Esophagus muscularis mucosa (tissue), 4 donors: ENCODE results near the gene FAM199X. TPM values are rescaled to one million over a fixed set of nuclear protein-coding genes. Genes with fewer than 3 reads are reported as not detected.

Experiments used
- DNase-seq: peaks from one replicate; pipeline ENCODE4 v3.0.0-alpha.2; 2017; ENCODE audit errors: extremely low spot score
- H3K27ac ChIP-seq, 4 donors: fragments of 200-600 bp; sonication (generic); replicated peaks in 1 of 4; 1 replicate in 3 of 4; 2 replicates in 1 of 4; pipeline ENCODE4 v1.5.1; 2016 to 2019; ENCODE audit warnings: mild to moderate bottlenecking in 1 of 4
- H3K27me3 ChIP-seq, 4 donors: fragments of 200-600 bp; sonication (generic); one replicate each; pipeline versions ENCODE4 v1.5.1 to v1.6.0; 2016 to 2019
- H3K36me3 ChIP-seq, 4 donors: fragments of 200-600 bp; sonication (generic); one replicate each; pipeline ENCODE4 v1.5.1; 2016 to 2019
- H3K4me1 ChIP-seq, 4 donors: fragments of 200-600 bp; sonication (generic); one replicate each; pipeline ENCODE4 v1.5.1; 2016 to 2019
- H3K4me3 ChIP-seq, 4 donors: fragments of 200-600 bp; sonication (generic); 1 replicate in 2 of 4; 2 replicates in 2 of 4; pipeline ENCODE4 v1.5.1; 2016 to 2019; ENCODE audit warnings: mild to moderate bottlenecking in 4 of 4, moderate library complexity in 1 of 4
- H3K9me3 ChIP-seq, 4 donors: fragments of 200-600 bp; sonication (generic); 1 replicate in 3 of 4; 2 replicates in 1 of 4; pipeline ENCODE4 v1.5.1; 2016 to 2019
- EP300 ChIP-seq: sonication (generic); formaldehyde crosslinking; IDR thresholded peaks from one replicate; pipeline ENCODE4 v1.6.1; 2017; ENCODE audit warnings: antibody characterized with exemption
- POLR2A ChIP-seq: fragments of 450-650 bp; IDR thresholded peaks from one replicate; pipeline ENCODE4 v1.6.1; 2017; ENCODE audit warnings: antibody characterized with exemption, moderate library complexity, mild to moderate bottlenecking, low read depth
- POLR2AphosphoS5 ChIP-seq, 2 donors: sonication (generic); formaldehyde crosslinking; IDR thresholded peaks; one replicate each; pipeline ENCODE4 v1.6.1; 2017; ENCODE audit warnings: antibody characterized with exemption in 2 of 2
- WGBS: methylation state at CpG from one replicate; pipeline ENCODE4 v1.1.5; 2018; 5-methylcytosine and 5-hydroxymethylcytosine counted together
- intact Hi-C: fragments of 100-400 bp; cut with DNase I; formaldehyde crosslinking; loops from one replicate; pipeline ENCODE4 v1.15.1; 2023
- total RNA-seq, 4 donors: library from RNA; depleted of rRNA; stranded (reverse); fragments of >200 nt; gene quantifications; one replicate each; pipeline versions ENCODE4 v1.1.0 to v1.2.1, GENCODE V29; 2016
- TF ChIP-seq, protein P1 (sequence below), 3 experiments: fragments of 200-600 bp in 2 of 3; fragments of 450-650 bp in 1 of 3; sonication (generic) in 2 of 3; IDR thresholded peaks; one replicate each; pipeline ENCODE4 v1.5.1; 2017 to 2019; ENCODE audit warnings: antibody characterized with exemption in 3 of 3, mild to moderate bottlenecking in 2 of 3, moderate library complexity in 1 of 3

The FAM199X gene
- total RNA-seq, result 10 to 100 TPM; 19.9 to 25.6 (median 21.0) TPM

DNA sequence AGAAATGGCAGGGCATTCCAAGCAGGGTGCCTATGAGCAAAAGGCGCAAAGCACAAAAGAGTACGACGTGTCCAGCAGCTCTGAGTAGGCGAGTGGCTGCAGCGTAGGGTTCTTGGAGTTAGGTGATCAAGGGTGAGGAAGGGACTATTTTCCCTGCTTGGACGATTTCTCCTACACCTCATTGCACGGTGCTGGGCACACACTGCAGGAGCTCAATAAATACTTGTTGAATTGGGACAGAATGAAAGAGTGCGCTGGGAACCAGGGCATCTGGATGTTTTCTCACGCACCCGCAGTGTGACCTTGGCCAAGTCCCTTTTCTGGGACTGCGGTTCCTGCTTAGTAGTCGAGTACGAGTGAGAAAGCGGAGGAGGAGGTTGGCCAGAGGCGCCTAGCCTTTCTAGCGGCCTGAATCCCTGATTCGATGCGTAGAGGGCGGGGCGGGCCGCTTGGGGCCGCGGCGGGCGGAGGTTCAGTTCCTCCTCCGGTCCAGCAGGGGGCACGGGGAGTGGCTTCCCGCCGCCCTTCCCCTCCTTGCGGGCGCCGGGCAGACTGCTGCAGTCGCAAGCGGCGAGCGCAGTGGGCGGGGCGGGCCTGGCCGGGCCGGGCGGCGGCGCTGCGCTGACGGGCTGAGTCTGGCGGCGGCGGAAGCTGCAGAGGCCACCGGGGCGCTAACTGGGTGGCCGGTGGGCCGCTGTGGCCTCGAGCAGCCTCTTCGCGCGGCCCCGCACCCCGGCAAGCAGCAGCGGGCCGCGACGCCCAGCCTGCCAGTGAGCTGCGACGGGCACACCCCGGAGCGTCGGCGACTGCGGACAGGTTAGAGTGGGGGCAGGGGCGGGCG lies at the start of gene FAM199X:
Gene FAM199X (plus strand): TSS at position 560 of the 841 bp plus-strand sequence. CDS start 333 bp downstream, outside the sequence.
- Histone ChIP-seq H3K4me1 (peaks cover 0 to 30% (median 23%) of the 10 kb centered on the region in 4 donors), H3K36me3 (no peaks in the 10 kb centered on the region), H3K9me3 (peaks cover 0 to 7% (median 0%) of the 10 kb centered on the region in 4 donors), H3K4me3 (peak within 1 kb of the TSS; percentile 74 to 79 (median 76)), H3K27ac (peak within 1 kb of the TSS; percentile 82 to 89 (median 88)), H3K27me3 (no peaks in the 10 kb centered on the region)
- 29% methylated on average over 33 of the region's 71 CpGs for WGBS
- intact Hi-C loops, result no loop called here
- TF ChIP-seq EP300 (no peak), POLR2AphosphoS5 (IDR thresholded peaks at IDR 0.05) (peak; percentile 47 to 50)
- TF ChIP-seq, protein P1, sequence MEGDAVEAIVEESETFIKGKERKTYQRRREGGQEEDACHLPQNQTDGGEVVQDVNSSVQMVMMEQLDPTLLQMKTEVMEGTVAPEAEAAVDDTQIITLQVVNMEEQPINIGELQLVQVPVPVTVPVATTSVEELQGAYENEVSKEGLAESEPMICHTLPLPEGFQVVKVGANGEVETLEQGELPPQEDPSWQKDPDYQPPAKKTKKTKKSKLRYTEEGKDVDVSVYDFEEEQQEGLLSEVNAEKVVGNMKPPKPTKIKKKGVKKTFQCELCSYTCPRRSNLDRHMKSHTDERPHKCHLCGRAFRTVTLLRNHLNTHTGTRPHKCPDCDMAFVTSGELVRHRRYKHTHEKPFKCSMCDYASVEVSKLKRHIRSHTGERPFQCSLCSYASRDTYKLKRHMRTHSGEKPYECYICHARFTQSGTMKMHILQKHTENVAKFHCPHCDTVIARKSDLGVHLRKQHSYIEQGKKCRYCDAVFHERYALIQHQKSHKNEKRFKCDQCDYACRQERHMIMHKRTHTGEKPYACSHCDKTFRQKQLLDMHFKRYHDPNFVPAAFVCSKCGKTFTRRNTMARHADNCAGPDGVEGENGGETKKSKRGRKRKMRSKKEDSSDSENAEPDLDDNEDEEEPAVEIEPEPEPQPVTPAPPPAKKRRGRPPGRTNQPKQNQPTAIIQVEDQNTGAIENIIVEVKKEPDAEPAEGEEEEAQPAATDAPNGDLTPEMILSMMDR (IDR thresholded peaks at IDR 0.05), result peak; percentile 59 to 81 (median 65)
- DNase-seq, result peak; percentile 93

DNA sequence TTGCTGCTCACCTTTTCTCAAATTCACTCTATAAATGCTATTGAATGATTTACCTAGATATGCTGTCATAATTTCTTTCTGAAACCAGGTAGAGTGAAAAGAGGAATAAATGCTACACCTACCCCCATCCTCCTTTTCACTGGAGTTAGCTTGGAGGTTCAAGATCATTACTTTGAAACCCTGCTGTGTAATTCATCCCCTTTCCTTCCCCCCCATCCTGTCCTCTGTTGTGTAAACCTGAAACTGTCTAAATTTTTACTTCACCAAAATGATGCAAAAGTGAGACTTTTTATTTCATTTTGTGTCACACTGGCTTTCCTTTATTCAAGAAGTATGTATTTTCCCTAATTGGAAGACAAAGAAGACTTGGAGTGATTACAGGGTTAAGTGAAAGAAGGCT lies 48.5 kb upstream of the FAM199X start:
- TF ChIP-seq POLR2AphosphoS5 (IDR thresholded peaks at IDR 0.05), result no peak
- no peak for TF ChIP-seq POLR2A
- Histone ChIP-seq H3K27ac (no peak overlapping the region), H3K27me3 (no peaks in the 10 kb centered on the region), H3K36me3 (no peaks in the 10 kb centered on the region), H3K9me3 (no peaks in the 10 kb centered on the region), H3K4me1 (peaks cover 0 to 11% (median 4%) of the 10 kb centered on the region in 4 donors), H3K4me3 (no peak overlapping the region)
- intact Hi-C loops, result no loop called here
- no peak for DNase-seq

DNA sequence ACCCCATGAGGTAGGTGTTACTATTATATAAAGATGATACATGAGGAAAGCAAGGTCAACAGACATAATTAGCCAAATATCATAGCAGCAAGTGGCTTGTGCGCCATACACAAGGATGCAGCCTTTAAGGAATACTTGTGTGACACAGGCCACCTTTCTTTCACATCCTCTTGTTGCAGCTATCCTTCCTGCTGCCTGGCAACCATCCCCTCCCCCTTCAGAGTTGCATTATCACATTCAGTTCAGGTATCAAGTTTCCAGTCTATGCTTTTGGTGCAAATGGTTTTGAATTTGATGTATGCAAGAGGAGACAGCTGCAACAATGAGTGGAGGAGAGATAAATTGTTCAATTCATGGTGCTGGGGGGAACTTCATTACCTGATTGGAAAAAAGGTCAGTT lies 47.5 kb upstream of the FAM199X start:
- Histone ChIP-seq H3K27ac (no peak overlapping the region), H3K9me3 (no peaks in the 10 kb centered on the region), H3K4me3 (no peak overlapping the region), H3K4me1 (peaks cover 0 to 2% (median 1%) of the 10 kb centered on the region in 4 donors), H3K36me3 (no peaks in the 10 kb centered on the region), H3K27me3 (no peaks in the 10 kb centered on the region)
- WGBS, result 43% methylated on average over 1 of the region's 1 CpG
- no peak for DNase-seq
- intact Hi-C loops, result no loop called here
- TF ChIP-seq, protein P1 (IDR thresholded peaks at IDR 0.05), result no peak
- TF ChIP-seq EP300, result no peak
- no peak for TF ChIP-seq POLR2AphosphoS5 (IDR thresholded peaks at IDR 0.05)
- TF ChIP-seq POLR2A, result no peak

DNA sequence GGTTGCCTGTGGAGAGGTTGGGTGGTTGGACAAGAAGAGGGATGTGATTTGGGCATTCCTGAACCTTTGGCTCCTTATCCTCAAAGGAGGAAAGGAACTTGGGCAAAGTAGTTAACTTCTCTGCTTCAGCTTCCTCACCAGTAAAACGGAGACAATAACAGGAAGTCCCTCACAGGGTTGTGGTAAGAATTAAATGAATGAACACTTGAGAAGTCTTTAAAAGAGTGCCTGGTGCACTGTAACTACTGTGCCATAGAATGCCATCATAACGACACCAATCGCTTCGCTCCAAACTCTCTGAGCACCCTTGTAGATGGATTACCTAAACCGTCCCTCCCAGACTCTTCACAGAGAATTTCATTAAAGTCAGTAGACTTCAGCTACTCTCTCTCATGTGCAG lies 43.4 kb upstream of the FAM199X start:
- intact Hi-C loops, result no loop called here
- 77% methylated on average over 5 of the region's 5 CpGs for WGBS

DNA sequence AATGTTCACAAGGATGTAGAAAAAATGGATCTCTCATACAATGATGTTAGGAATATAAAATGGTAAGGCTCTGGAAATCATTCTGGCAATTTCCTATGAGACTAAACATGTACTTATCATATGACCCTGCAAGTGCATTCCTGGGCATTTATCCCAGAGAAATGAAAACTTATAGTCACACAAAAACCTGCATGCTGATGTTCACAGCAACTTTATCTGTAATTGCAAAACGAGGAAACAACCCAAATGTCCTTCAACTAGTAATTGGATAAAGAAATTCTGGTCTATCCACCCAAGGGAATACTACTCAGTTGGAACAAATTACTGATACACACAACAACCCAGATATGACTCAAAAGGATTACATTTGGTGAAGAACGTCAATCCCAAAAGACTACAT lies 39.4 kb upstream of the FAM199X start:
- Histone ChIP-seq H3K4me3 (no peak overlapping the region), H3K9me3 (no peaks in the 10 kb centered on the region), H3K27me3 (no peaks in the 10 kb centered on the region), H3K27ac (no peak overlapping the region), H3K36me3 (peaks cover 0 to 22% (median 4%) of the 10 kb centered on the region in 4 donors), H3K4me1 (no peaks in the 10 kb centered on the region)
- intact Hi-C loops, result no loop called here
- 57% methylated on average over 2 of the region's 2 CpGs for WGBS
- no peak for TF ChIP-seq POLR2AphosphoS5 (IDR thresholded peaks at IDR 0.05)
- TF ChIP-seq, protein P1 (IDR thresholded peaks at IDR 0.05), result no peak
- no peak for TF ChIP-seq EP300
- no peak for TF ChIP-seq POLR2A
- no peak for DNase-seq

More for the DNA sequence above, 43.4 kb upstream of the FAM199X start:
- TF ChIP-seq POLR2A, result no peak
- TF ChIP-seq, protein P1 (IDR thresholded peaks at IDR 0.05), result no peak
- TF ChIP-seq EP300, result no peak
- no peak for TF ChIP-seq POLR2AphosphoS5 (IDR thresholded peaks at IDR 0.05)
- Histone ChIP-seq H3K27me3 (no peaks in the 10 kb centered on the region), H3K9me3 (no peaks in the 10 kb centered on the region), H3K36me3 (peaks cover 0 to 7% (median 2%) of the 10 kb centered on the region in 4 donors), H3K27ac (no peak overlapping the region), H3K4me3 (no peak overlapping the region), H3K4me1 (no peaks in the 10 kb centered on the region)
- DNase-seq, result no peak
